GM15510 (cell line): ENCODE data around the gene CRADD.

ENCODE experiments used
- POLR2A ChIP-seq: IDR thresholded peaks from 3 replicates; pipeline ENCODE4 v1.6.1; 2011; ENCODE audit warnings: borderline replicate concordance; ENCODE audit not compliant: insufficient read length; ENCODE audit errors: extremely low read depth

Gene CRADD

GRCh38 chr12:93751864-93752610 lies 74.9 kb downstream of the CRADD start:
- TF ChIP-seq POLR2A: no peak

GRCh38 chr12:93753285-93753684 lies 76.1 kb downstream of the CRADD start:
- no peak for TF ChIP-seq POLR2A

GRCh38 chr12:93753838-93754429 lies 76.8 kb downstream of the CRADD start:
- no peak for TF ChIP-seq POLR2A

DNA sequence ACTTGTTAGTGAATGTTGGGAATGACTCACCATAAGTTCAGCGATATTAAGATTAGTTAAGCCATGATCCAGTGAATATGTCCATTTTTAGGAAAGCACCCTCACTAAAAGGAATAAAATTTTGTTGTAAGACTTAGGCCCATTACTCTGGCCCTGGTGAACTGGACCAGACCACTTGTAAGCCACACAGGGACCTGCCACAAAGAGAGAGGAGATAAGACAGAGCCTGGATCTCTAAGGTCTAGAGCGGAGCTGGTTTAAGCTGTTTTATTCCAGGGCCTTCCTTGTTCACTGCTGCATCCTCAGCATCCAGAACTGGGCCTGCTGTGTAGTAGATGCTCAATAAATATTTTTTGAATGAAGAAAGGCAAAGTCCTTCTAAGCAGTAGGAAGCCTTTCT lies 79.1 kb downstream of the CRADD start:
- TF ChIP-seq POLR2A: no peak

- TF ChIP-seq POLR2A: no peak
Observed at GRCh38 chr12:93757792-93758694, 80.9 kb downstream of the CRADD start.

GRCh38 chr12:93758801-93759373 lies 81.7 kb downstream of the CRADD start:
- TF ChIP-seq POLR2A: no peak

DNA sequence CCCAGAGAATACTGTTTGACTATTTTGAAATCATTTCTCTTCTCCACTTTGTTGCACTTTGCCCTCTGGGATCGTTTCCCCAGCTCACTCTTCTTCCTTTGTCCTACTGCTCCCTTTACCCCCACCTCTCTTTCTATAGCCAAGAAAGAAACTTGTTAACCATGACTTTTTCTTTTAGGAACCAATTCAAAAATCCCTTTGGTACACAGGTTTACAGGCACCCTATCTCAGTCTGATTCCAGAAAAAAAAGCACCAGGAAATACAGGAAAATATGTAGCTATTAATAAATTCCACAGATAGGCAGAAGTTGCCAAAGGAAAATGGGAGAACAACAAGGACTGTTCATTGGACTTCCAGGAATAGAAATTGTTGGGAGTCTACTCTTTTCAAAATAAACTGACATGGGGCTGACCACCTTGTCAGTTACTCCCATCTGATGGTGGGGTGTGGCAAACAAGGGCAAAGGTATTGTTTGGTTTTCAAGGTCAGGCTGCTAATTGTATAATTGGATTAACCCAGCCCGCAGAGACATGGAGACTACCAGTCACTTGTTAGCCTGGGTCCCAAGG lies 82.4 kb downstream of the CRADD start:
- TF ChIP-seq POLR2A: no peak

- TF ChIP-seq POLR2A: no peak
Observed at GRCh38 chr12:93760275-93760875, 83.2 kb downstream of the CRADD start.

GRCh38 chr12:93762059-93762719 lies 85.0 kb downstream of the CRADD start:
- TF ChIP-seq POLR2A: no peak

- no peak for TF ChIP-seq POLR2A
Observed at GRCh38 chr12:93762912-93763553, 85.9 kb downstream of the CRADD start.

GRCh38 chr12:93763746-93764147 lies 86.6 kb downstream of the CRADD start:
- no peak for TF ChIP-seq POLR2A

GRCh38 chr12:93766371-93766770 lies 89.2 kb downstream of the CRADD start:
- no peak for TF ChIP-seq POLR2A

DNA sequence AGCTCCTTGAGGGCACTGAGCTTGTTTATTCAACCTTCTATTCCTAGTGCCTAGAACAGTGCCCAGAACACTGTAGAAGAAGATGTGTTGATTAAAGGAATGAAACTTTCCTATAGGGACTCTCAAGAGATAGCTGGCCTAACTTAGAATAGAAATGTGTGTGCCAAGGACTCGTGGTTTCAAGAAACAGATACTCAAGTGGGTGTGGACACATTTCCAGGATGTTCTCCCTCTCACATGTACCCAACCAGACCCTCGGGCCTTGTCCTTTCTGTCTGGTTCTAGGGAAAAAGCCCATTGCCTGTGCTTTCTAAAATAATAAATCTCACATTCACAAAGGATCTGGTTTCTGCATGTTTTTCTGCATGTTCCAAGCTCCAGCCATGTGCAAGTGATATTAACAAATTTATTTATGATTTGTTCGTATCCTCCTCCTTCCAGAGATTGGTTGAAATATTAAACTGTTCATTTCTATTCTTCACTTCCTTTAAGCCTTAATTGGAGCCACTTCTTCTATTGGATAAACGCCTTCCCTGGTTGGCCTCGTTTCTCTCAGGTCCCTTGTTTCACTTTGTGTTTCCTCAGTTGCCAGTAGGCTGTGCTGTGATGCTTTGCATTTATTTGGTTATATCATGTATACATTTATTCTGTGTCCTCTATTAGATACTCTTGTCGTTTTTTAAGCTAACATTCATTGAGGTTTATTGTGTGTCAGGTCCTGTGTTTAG lies 89.8 kb downstream of the CRADD start:
- TF ChIP-seq POLR2A: no peak
